HK-2 (cell line): ENCODE data around the gene TCERG1L.

Experiments used
- DNase-seq: peaks from one replicate; pipeline ENCODE4 v3.0.0-alpha.2; 2018; ENCODE audit not compliant: unreplicated experiment

Gene TCERG1L

GRCh38 chr10:131226446-131227162, 84.9 kb downstream of the TCERG1L start:
- no peak for DNase-seq

GRCh38 chr10:131224106-131224505, 87.4 kb downstream of the TCERG1L start:
- DNase-seq = no peak

- no peak for DNase-seq
These were observed 88.1 kb downstream of the TCERG1L start for GRCh38 chr10:131223422-131223821.

DNA sequence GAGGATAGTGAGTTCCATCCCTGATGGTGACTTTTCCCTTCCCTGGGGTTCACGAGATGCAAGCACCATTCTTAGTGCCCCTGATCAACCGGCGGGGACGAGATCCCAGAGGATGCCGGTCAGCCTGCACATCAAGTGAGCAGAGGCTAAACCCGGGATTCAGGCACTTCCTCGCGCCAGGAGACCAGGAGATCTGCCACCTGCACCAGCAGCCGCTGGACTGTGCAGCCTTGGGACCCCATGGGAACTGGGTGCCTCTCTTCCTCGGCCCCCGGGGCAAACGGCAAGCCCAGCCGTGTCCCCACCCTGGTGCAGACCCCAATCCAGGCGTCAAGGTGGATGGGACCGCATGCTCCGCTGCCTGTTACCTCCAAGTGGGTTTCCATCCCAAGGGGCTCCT, 88.5 kb downstream of the TCERG1L start:
- no peak for DNase-seq

DNA sequence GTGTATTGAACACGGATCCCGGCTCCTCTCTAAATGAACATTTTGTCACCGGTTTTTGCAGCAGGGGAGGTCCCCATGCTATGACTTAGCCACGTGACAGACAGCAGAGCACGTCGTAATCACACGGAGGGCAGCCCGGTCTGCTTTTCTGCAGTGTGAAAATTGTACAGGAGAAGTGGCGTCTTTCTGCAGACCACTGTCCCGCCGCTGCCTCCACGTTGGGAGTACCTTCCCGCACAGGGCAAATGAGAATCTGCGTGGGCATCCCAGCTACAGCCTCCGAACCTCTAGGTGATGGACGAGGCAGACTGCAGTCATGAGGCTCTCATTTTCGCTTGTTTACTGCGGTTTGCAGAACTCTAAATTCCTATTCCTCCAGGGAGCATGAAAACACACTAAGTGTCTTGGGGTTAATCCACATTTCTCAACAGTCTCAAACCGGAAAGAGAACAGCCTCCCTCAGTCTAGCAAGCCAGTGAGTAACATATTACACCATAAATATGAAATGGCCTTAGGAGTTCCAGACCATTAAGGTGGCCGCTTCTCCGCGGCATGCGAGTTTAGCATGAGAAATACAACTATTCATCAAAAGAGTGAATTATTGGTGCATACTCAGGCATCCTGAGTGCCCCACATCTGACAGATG, 89.8 kb downstream of the TCERG1L start:
- DNase-seq = no peak

GRCh38 chr10:131220601-131221171, 90.8 kb downstream of the TCERG1L start:
- DNase-seq = no peak

DNA sequence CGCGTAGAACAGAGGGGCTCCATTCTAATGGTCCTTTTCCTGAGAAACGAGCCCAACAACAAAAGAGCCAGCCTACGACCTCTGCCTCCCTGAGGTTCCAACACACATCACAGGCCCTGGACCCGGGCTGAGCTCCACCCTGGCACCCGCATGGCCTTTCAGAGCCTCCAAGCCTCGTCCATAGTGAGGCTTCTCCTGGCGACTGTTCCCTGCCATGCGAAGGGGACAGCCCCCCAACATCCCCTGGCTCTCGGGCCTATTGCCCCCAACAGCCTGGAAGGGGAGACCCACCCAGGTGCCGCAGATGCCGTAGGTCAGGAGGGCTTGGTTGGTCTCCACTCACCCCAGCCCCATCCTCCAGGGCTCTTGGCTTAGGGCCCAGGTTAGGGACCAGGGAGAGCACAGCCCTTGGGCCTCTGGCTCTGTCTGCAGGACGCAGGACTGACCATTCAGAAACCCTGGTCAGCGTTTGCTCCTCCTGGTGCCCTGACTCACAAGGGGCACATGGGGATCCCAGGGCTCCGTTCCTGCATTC, 91.5 kb downstream of the TCERG1L start:
- DNase-seq = no peak

DNA sequence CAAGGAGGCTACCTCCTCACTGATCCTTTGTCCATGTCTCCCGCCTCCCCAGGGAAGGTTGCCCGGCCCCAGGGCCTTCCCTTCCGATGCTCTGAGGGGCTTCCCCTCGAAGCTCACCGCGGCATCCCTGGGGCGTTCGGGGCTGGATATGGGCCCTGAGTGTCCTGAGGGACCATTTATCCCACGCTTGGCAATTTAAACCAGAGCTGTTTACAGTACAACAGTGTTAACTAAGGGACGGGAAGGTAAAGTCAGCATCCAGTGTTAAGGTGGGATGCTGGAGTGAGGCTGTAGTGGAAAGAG, 92.0 kb downstream of the TCERG1L start:
- no peak for DNase-seq

DNA sequence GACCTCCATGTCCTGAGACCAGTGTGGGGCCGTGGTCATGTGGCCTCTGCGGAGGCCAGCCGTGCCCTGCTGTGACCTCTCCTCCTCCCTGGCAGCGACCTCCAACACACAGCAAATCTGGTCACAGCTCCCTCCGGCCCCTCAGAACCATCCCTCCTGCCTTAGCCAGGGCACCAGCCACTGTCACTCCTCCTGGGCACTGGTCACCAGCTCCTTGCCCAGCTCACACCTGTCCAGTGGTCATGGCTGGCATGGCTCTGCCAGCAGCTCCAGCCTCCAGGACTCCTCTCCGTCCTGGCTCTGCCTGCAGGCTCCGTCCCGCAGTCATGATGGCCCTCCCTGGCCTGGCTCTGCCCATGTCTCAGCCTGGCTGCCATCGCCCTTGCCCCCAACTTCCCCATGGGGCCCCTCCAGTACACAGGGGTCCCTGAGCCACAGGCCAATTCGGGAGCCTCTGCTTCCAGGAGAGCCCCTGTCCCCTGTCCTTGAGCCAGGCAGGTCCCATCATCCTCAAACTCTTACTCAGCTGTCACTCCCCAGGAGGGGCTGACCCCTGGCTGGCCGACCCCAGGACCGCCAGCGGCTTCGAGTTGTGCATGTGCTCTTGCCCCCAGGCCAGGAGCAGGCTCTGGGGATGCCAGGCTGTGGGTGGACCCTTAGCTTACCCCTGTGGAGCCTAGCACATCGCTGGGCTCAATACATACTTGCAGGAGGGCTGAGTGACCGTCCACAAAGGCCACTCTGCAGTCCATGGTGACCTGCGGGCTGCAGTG, 92.5 kb downstream of the TCERG1L start:
- no peak for DNase-seq

GRCh38 chr10:131216681-131217230, 94.8 kb downstream of the TCERG1L start:
- DNase-seq = no peak

- no peak for DNase-seq
These were observed 95.7 kb downstream of the TCERG1L start for GRCh38 chr10:131215776-131216175.

DNA sequence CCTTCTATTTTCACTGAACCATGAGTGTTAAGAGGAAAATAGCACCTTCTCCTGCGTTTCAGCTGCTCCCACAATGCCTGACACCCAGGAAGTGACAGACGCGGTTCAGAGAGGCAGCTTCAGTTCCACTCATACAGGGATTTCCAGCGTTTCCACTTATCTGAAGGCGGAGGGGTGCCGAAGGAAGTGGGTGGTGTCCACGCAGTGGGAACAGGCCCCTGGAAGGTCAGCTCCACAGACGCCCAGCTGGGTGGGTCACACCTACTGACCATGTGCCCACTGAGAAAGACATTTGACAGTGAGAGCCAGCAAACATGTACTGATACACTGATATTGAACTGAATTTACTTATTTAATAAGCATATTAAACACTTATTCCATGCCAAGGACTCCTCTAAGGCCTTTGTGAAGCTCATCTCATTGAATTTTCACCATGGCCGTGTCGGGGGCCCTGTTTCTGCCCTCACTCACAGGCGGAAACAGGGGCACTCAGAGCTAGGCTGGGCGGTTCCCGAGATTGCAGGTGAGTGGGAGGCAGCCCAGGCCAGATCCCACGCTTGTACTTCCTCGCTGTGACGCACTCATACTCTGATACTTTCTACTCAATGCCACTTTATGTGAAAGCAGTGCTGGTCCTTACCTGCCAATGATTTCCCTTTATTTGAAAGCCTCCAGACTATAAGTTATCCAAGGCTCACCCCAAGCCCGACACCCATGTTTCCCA, 96.8 kb downstream of the TCERG1L start:
- DNase-seq = no peak

GRCh38 chr10:131213741-131214505, 97.6 kb downstream of the TCERG1L start:
- DNase-seq = no peak

DNA sequence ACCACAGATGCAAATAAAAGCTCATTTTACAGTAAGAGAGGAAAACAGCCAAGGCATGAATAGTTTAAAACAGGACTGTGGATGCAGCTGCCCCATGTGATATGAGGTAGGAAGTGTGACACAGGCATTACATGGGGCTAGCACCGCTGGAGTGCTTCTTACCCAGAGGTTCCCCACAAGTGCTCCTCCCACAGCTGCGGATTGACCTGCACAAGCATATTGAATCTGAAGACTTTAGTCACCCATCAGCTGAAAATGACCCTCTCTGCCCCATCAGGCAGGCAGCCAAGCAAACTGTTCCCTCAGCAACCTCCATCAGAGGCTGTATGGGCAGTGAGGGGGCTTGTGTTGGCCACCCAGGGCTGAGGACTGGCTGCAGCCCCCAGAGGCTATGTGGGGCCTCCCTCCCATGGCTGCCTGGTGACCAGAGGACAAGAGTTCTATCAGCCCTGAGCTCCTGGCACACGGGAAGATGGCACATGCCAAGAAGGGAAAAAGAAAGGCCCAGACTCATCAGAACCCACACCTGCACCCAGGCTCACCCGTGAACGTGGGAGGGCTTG, 98.7 kb downstream of the TCERG1L start:
- no peak for DNase-seq

DNA sequence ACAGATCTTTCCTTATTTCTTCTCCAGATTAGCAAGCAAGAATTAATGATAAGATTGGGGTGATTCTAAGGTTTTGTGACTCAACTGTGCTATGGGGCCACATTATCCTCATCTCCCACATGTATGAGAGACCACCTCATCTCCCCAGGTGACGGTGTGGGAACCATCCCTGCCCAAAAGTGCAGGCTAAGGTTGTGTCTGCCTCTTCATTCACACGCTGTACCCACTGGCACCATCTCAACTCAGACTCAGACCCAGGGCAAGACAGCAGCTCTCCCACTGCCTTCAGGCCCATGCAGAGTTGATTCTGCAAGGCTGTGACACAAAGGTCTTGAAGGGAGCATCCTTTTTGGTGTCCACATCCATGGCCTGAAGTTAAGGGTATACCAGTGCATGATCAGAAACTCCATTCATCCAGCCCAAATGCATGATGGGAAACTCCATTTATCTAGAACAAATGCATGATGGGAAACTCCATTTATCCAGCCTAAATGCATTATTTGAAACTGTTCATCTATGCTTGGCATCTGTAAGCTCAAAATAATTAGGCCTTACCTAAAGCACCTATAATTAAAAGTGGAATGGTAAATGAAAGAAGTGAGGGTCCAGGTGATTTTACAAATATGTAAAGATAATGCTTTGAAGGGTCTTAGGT, 99.4 kb downstream of the TCERG1L start:
- DNase-seq = no peak

GRCh38 chr10:131211559-131211958, 100.0 kb downstream of the TCERG1L start:
- DNase-seq = no peak

DNA sequence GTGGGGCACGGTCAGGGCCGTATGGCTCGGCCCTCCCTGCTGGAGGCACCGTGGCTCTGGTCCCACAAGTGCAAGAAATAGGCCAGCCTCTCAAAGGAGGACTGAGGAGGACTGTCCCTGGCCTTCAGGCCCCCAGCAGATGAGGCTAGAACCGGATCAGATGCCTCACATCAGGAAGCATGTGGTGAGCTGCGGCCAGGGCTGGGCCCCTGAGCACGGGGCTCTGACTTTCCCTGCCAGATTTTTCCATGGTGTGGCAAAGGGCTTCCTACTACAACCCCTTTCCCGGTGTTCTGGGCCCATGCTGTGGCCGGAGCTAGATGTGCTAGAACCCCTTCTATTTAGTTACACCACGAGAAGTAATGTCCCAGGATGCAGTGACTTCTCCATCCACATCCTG, 100.4 kb downstream of the TCERG1L start:
- DNase-seq = no peak

GRCh38 chr10:131210181-131210580, 101.3 kb downstream of the TCERG1L start:
- no peak for DNase-seq

- DNase-seq = no peak
These were observed 103.7 kb downstream of the TCERG1L start for GRCh38 chr10:131207584-131208532.
